ENCODE measurements around the gene NDST1. TPM values are rescaled to one million over a fixed set of nuclear protein-coding genes. Genes with fewer than 3 reads are reported as not detected.
"Not testable (repeated sequence)": the region's sequence is repeated elsewhere in the genome, so short reads cannot be mapped to it uniquely, and the experiment has no call there.

NDST1 gene
- 10 to 100 TPM; 12.8 to 46.0 (median 28.5) TPM for total RNA-seq

GRCh38 chr5:150507474-150508276, at the start of gene NDST1:
NDST1 (plus strand) TSS chr5:150508131; CDS start chr5:150521255, 13,124 bp downstream.
- 0 to 100% (median 87%) methylated on average over 1 to 11 of the region's 16 CpGs; no CpG with 5 or more reads in 4 of the 10 experiments for WGBS, 10 experiments

GRCh38 chr5:150458802-150459557, 49.0 kb upstream of the NDST1 start:
- peak overlapping the region in 1 of 2 donors; percentile 73 for H3K27ac ChIP-seq
- 67 to 89% methylated on average over 3 to 6 of the region's 36 CpGs; no CpG with 5 or more reads in 8 of the 10 experiments for WGBS, 10 experiments
- peaks cover 3 to 6% of the 10 kb centered on the region in 2 donors for H3K4me1 ChIP-seq (replicated peaks in 1 of 2)
- in situ Hi-C loops (cut with MboI; ENCODE audit: low pct_unique_long_range_greater_than_20kb in 2 of 9, low sequenced_read_pairs in 9 of 9, unreplicated experiment in 9 of 9), result loop anchor here in 3 of 9 experiments (25.0 kb wide), 3 partner anchors 103 to 703 kb away; partner anchors contain the start of genes MYOZ3 (in 2 of the 3) and ANXA6 (in 1 of the 3)
- peak; percentile 91 to 97 (median 94) for ATAC-seq (replicated peaks in 6 of 8)
- peak overlapping the region in 4 of 5 donors; percentile 20 to 24 (median 22) for H3K4me3 ChIP-seq

More at GRCh38 chr5:150507474-150508276, at the start of gene NDST1:
- ATAC-seq (replicated peaks in 6 of 8), result no peak
- in situ Hi-C loops (cut with MboI; ENCODE audit: low pct_unique_long_range_greater_than_20kb in 2 of 9, low sequenced_read_pairs in 9 of 9, unreplicated experiment in 9 of 9), result no loop called here
- Histone ChIP-seq H3K4me3 (no peak within 1 kb of the TSS), H3K27ac (no peak within 1 kb of the TSS), H3K4me1 (replicated peaks in 1 of 2) (peaks cover 19 to 28% of the 10 kb centered on the region in 2 donors)

- WGBS, 10 experiments, result 60 to 83% (median 68%) methylated on average over 1 of the region's 2 CpGs; no CpG with 5 or more reads in 6 of the 10 experiments
- H3K27ac ChIP-seq, result no peak overlapping the region
- in situ Hi-C loops (cut with MboI; ENCODE audit: low pct_unique_long_range_greater_than_20kb in 2 of 9, low sequenced_read_pairs in 9 of 9, unreplicated experiment in 9 of 9), result loop anchor here in 4 of 9 experiments (10.0 to 25.0 kb wide), 5 partner anchors 54 to 702 kb away; partner anchors contain the start of genes MYOZ3 (in 2 of the 4) and ANXA6 (in 1 of the 4)
- H3K4me3 ChIP-seq, result no peak overlapping the region
- H3K4me1 ChIP-seq (replicated peaks in 1 of 2), result peaks cover 3 to 6% of the 10 kb centered on the region in 2 donors
- ATAC-seq (replicated peaks in 6 of 8), result no peak
Measured at GRCh38 chr5:150460781-150461180, 47.1 kb upstream of the NDST1 start.

GRCh38 chr5:150461231-150461630, 46.7 kb upstream of the NDST1 start:
- Histone ChIP-seq H3K4me1 (replicated peaks in 1 of 2) (peaks cover 3 to 6% of the 10 kb centered on the region in 2 donors), H3K4me3 (no peak overlapping the region), H3K27ac (no peak overlapping the region)
- WGBS, 10 experiments, result no CpG with 5 or more reads among the region's 2 CpGs
- no peak for ATAC-seq (replicated peaks in 6 of 8)
- in situ Hi-C loops (cut with MboI; ENCODE audit: low pct_unique_long_range_greater_than_20kb in 2 of 9, low sequenced_read_pairs in 9 of 9, unreplicated experiment in 9 of 9), result loop anchor here in 4 of 9 experiments (10.0 to 25.0 kb wide), 5 partner anchors 54 to 701 kb away; partner anchors contain the start of genes MYOZ3 (in 2 of the 4) and ANXA6 (in 1 of the 4)

GRCh38 chr5:150464554-150465012, 43.3 kb upstream of the NDST1 start:
- H3K4me3 ChIP-seq, result no peak overlapping the region
- WGBS, 10 experiments, result 50 to 83% (median 58%) methylated on average over 1 to 5 of the region's 6 CpGs; no CpG with 5 or more reads in 4 of the 10 experiments
- in situ Hi-C loops (cut with MboI; ENCODE audit: low pct_unique_long_range_greater_than_20kb in 2 of 9, low sequenced_read_pairs in 9 of 9, unreplicated experiment in 9 of 9), result loop anchor here in 4 of 9 experiments (10.0 to 25.0 kb wide), 5 partner anchors 50 to 698 kb away; partner anchors contain the start of genes MYOZ3 (in 2 of the 4) and ANXA6 (in 1 of the 4)
- no peaks in the 10 kb centered on the region for H3K4me1 ChIP-seq (replicated peaks in 1 of 2)
- H3K27ac ChIP-seq, result no peak overlapping the region
- no peak for ATAC-seq (replicated peaks in 6 of 8)

GRCh38 chr5:150465927-150466326, 42.0 kb upstream of the NDST1 start:
- in situ Hi-C loops (cut with MboI; ENCODE audit: low pct_unique_long_range_greater_than_20kb in 2 of 9, low sequenced_read_pairs in 9 of 9, unreplicated experiment in 9 of 9), result loop anchor here in 4 of 9 experiments (10.0 to 25.0 kb wide), 5 partner anchors 49 to 696 kb away; partner anchors contain the start of genes MYOZ3 (in 2 of the 4) and ANXA6 (in 1 of the 4)
- no peak for ATAC-seq (replicated peaks in 6 of 8)
- Histone ChIP-seq H3K27ac (no peak overlapping the region), H3K4me1 (replicated peaks in 1 of 2) (no peaks in the 10 kb centered on the region), H3K4me3 (no peak overlapping the region)
- WGBS, 10 experiments, result 70 to 90% (median 85%) methylated on average over 2 to 4 of the region's 8 CpGs; no CpG with 5 or more reads in 5 of the 10 experiments

- in situ Hi-C loops (cut with MboI; ENCODE audit: low pct_unique_long_range_greater_than_20kb in 2 of 9, low sequenced_read_pairs in 9 of 9, unreplicated experiment in 9 of 9), result loop anchor here in 4 of 9 experiments (10.0 to 25.0 kb wide), 5 partner anchors 47 to 694 kb away; partner anchors contain the start of genes MYOZ3 (in 2 of the 4) and ANXA6 (in 1 of the 4)
- ATAC-seq (replicated peaks in 6 of 8), result no peak
- 80 to 100% (median 92%) methylated on average over 1 to 3 of the region's 4 CpGs; no CpG with 5 or more reads in 7 of the 10 experiments for WGBS, 10 experiments
- Histone ChIP-seq H3K27ac (no peak overlapping the region), H3K4me3 (no peak overlapping the region), H3K4me1 (replicated peaks in 1 of 2) (no peaks in the 10 kb centered on the region)
Measured at GRCh38 chr5:150468206-150468605, 39.7 kb upstream of the NDST1 start.

GRCh38 chr5:150469718-150470469, 38.0 kb upstream of the NDST1 start:
- 4 to 100% (median 47%) methylated on average over 1 to 6 of the region's 6 CpGs; no CpG with 5 or more reads in 2 of the 10 experiments for WGBS, 10 experiments
- H3K4me3 ChIP-seq, result no peak overlapping the region
- H3K27ac ChIP-seq, result no peak overlapping the region
- H3K4me1 ChIP-seq (replicated peaks in 1 of 2), result no peaks in the 10 kb centered on the region
- peak in 3 of 8 experiments; percentile 81 to 95 (median 94) for ATAC-seq (replicated peaks in 6 of 8)
- in situ Hi-C loops (cut with MboI; ENCODE audit: low pct_unique_long_range_greater_than_20kb in 2 of 9, low sequenced_read_pairs in 9 of 9, unreplicated experiment in 9 of 9), result loop anchor here in 4 of 9 experiments (10.0 to 25.0 kb wide), 5 partner anchors 45 to 692 kb away; partner anchors contain the start of genes MYOZ3 (in 2 of the 4) and ANXA6 (in 1 of the 4)

GRCh38 chr5:150473673-150474358, 34.1 kb upstream of the NDST1 start:
- Histone ChIP-seq H3K4me3 (no peak overlapping the region), H3K27ac (no peak overlapping the region), H3K4me1 (replicated peaks in 1 of 2) (no peaks in the 10 kb centered on the region)
- in situ Hi-C loops (cut with MboI; ENCODE audit: low pct_unique_long_range_greater_than_20kb in 2 of 9, low sequenced_read_pairs in 9 of 9, unreplicated experiment in 9 of 9), result loop anchor here in 3 of 9 experiments (25.0 kb wide), 3 partner anchors 88 to 688 kb away; partner anchors contain the start of genes MYOZ3 (in 2 of the 3) and ANXA6 (in 1 of the 3)
- WGBS, 10 experiments, result 60 to 100% (median 86%) methylated on average over 1 to 6 of the region's 12 CpGs; no CpG with 5 or more reads in 2 of the 10 experiments
- peak in 1 of 8 experiments; percentile 49 for ATAC-seq (replicated peaks in 6 of 8)

- H3K4me3 ChIP-seq; H3K27ac ChIP-seq; in situ Hi-C loops (cut with MboI; ENCODE audit: low pct_unique_long_range_greater_than_20kb in 2 of 9, low sequenced_read_pairs in 9 of 9, unreplicated experiment in 9 of 9); ATAC-seq (replicated peaks in 6 of 8); H3K4me1 ChIP-seq (replicated peaks in 1 of 2): not testable (repeated sequence)
- 48 to 100% (median 100%) methylated on average over 3 to 6 of the region's 6 CpGs; no CpG with 5 or more reads in 7 of the 10 experiments for WGBS, 10 experiments
Measured at GRCh38 chr5:150476568-150476967, 31.4 kb upstream of the NDST1 start.

GRCh38 chr5:150479416-150479815, 28.5 kb upstream of the NDST1 start:
- in situ Hi-C loops (cut with MboI; ENCODE audit: low pct_unique_long_range_greater_than_20kb in 2 of 9, low sequenced_read_pairs in 9 of 9, unreplicated experiment in 9 of 9), result no loop called here

More at GRCh38 chr5:150479416-150479815, 28.5 kb upstream of the NDST1 start:
- Histone ChIP-seq H3K27ac (no peak overlapping the region), H3K4me1 (replicated peaks in 1 of 2) (no peaks in the 10 kb centered on the region), H3K4me3 (no peak overlapping the region)
- 14 to 83% (median 64%) methylated on average over 1 to 2 of the region's 2 CpGs; no CpG with 5 or more reads in 4 of the 10 experiments for WGBS, 10 experiments
- no peak for ATAC-seq (replicated peaks in 6 of 8)

Measured in motor neuron (in vitro differentiated cells).